ENCODE measurements around the gene GDPD3.
"Not testable (repeated sequence)": the region's sequence is repeated elsewhere in the genome, so short reads cannot be mapped to it uniquely, and the experiment has no call there.

The GDPD3 gene, protein sequence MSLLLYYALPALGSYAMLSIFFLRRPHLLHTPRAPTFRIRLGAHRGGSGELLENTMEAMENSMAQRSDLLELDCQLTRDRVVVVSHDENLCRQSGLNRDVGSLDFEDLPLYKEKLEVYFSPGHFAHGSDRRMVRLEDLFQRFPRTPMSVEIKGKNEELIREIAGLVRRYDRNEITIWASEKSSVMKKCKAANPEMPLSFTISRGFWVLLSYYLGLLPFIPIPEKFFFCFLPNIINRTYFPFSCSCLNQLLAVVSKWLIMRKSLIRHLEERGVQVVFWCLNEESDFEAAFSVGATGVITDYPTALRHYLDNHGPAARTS

DNA sequence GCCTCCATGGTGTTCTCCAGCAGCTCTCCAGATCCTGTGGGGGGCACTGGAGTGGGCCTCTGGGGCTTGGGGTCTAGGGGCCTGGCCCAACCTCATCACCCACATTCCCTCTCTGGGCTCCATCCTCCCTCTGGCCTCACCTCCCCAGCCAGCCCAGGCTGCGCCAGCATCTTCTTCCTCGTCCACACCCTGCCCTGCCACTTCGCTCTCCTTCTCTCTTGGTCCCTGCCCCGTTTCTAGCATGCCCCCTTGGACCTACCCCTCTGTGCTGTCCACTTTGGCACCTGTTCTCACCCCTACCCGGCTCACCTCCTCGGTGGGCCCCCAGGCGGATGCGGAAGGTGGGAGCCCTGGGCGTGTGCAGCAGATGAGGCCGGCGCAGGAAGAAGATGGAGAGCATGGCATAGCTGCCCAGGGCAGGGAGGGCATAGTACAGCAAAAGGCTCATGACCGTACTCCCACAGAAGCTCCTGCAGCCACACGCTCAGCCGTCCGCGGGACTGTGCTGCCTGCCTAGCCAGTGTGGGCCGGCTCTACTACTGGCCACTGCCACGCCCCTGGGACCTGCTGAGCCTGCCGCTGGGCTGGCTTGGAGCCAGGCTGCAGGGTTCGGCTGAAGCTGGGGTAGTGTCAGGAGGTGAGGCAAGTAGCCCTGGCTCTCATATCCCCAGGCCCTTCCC is at the start of gene GDPD3:
GDPD3 (minus strand) TSS at position 507 of the 680 bp plus-strand sequence; CDS start at position 448, 59 bp downstream.
- no peak for DNase-seq (ENCODE audit: low read depth in 4 of 4, low spot score in 1 of 4)

DNA sequence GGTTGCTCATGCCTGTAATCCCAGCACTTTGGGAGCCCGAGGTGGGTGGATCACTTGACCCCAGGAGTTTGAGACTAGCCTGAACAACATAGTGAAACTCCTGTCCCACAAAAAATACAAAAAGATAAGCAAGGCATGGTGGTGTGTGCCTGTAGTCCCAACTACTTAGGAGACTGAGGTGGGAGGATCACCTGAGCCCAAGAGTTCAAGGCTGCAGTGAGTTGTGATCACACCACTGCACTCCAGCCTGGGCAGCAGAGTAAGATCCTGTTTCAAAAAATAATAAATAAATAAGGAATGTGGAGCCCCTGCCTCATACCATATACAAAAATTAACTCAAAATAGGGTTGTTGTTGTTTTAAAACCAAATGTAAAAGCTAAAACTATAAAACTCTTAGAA is 43.9 kb upstream of the GDPD3 start:
- no peak for DNase-seq (ENCODE audit: low read depth in 4 of 4, low spot score in 1 of 4)

DNA sequence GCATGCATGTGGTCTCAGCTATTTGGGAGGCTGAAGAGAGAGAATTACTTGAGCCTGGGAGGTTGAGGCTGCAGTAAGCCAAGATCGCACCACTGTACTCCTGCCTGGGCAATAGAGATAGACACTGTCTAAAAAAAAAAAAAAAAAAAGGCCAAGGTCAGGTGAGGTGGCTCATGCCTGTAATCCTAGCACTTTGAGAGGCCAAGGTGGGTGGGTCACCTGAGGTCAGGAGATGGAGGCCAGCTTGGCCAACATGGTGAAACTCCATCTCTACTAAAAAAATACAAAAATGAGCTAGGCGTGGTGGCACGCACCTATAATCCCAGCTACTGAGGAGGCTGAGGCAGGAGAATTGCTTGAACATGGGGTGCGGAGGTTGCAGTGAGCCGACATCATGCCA is 41.9 kb upstream of the GDPD3 start:
- no peak for DNase-seq (ENCODE audit: low read depth in 4 of 4, low spot score in 1 of 4)

DNA sequence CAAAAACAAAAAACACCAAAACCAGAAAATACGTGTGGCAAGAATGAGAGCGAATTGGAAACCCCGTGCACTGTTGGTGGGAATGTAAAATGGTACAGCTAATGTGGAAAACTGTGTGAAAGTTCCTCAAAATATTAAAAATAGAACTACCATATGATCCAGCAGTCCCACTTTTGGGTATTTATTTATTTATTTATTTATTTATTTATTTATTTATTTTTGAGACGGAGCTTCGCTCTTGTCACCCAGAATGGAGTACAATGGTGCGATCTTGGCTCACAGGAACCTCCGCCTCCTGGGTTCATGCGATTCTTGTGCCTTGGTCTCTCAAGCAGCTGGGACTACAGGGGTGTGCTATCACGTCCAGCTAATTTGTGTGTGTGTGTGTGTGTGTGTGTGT is 39.2 kb upstream of the GDPD3 start:
- no peak for DNase-seq (ENCODE audit: low read depth in 4 of 4, low spot score in 1 of 4)

DNA sequence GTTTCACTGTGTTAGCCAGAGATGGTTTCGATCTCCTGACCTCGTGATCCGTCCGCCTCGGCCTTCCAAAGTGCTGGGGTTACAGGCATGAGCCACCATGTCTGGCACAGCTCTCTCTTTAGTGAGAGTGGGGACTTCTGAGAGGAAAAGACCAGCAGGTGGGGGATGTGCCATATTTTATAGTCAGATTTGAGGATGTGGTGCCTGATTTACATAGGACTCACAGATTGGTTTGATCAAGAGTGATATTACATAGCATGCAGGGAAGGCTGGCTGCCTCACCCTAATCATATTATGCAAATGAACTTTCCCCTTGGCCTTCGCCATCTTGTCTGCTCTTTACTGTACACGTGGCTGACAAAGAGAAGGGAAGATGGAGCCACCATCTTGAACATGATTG is 37.8 kb upstream of the GDPD3 start:
- no peak for DNase-seq (ENCODE audit: low read depth in 4 of 4, low spot score in 1 of 4)

DNA sequence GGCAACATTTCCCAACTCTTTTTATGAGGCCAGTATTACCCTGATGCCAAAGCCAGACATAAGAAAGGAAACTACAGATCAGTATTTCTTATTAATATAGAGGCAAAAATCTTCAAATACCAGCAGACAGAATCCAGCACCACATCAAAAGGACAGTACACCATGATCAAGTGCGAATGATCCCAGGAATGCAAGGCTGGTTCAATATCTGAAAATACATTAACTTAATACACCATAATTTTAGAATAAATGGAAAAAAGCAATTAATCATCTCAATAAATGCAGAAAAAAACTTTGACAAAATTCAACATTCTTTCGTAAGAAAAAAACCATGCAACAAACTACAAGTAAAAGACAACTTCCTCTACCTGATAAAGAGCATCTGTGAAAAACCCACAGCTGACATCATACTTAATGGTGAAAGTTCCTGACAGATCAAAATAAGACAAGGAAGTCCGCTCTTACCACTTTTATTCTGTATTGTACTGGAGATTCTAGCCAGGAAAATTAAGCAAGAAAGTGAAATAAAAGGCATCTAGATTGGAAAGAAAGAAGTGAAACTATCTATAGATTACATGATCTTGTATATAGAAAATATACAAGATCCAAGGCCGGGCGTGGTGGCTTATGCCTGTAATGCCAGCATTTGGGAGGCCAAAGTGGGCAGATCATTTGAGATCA is 36.1 kb upstream of the GDPD3 start:
- DNase-seq (ENCODE audit: low read depth in 4 of 4, low spot score in 1 of 4) = no peak

DNA sequence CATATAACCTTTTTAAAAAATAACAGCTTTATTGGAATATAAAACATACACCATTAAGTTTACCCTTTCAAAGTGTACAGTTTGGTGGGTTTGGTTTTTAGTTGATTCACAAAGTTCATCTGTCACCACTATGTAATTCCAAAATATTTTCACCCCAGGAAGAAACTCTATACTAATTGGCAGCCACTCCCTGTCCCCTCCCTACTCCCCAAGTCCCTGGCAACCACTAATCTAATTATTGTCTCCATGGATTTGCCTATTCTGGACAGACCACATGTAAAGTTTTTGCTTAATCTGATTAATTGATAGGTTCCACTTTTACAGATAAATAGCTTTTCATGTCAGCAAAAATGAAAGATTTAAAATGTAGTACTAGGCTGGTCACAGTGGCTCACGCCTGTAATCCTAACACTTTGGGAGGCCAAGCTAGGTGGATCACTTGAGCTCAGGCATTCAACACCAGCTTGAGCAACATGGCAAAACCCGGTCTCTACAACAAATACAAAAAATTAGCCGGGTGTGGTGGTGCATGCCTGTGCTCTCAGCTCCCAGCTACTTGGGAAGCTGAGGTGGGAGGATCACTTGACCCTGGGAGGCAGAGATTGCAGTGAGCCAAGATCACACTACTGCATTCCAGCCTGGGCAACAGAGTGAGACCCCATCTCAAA is 34.6 kb upstream of the GDPD3 start:
- DNase-seq (ENCODE audit: low read depth in 4 of 4, low spot score in 1 of 4) = no peak

DNA sequence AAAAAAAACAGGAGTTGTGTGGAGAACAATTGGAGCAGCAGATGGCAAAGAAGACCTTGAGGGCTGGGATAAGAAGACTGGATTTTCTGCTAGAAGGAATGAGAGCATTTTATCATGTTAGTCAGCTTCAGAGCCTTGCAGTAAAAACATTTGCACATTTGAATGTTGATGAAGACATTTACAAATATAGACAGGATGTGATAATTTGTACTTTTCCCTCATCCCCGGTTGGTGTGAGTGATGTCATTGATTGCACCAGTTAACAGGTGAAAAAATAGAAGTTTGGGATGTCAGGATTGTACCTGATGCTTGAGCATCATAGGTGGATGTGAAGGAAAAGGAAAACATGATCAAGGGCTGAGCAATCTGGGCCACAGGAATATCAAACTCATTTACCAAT is 32.3 kb upstream of the GDPD3 start:
- no peak for DNase-seq (ENCODE audit: low read depth in 4 of 4, low spot score in 1 of 4)

DNA sequence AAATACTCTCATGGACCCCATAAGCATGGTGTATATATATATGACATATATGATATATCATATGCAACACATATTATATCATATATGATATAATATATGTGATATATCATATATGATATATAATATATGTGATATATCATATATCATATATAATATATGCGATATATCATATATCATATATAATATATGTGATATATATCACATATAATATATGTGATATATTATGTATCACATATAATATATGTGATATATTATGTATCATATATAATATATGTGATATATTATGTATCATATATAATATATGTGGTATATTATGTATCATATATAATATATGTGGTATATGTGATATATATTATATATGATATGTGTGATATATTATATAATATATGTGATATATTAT is 31.6 kb upstream of the GDPD3 start:
- DNase-seq (ENCODE audit: low read depth in 4 of 4, low spot score in 1 of 4) = no peak

DNA sequence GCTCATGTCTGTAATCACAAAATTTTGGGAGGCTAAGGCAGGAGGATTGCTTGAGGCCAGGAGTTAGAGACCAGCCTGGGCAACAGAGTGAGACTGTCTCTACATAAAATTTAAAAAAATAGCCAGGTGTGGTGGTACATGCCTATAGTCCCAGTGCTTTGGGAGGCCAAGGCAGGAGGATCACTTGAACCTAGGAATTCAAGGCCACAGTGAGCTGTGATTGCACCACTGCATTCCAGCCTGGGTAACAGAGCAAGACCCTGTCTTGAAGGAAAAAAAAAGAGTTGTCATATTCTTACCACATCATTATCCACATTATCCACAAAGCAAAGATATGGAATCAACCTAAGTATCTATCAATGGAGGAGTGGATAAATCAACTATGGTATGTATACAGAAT is 30.7 kb upstream of the GDPD3 start:
- DNase-seq (ENCODE audit: low read depth in 4 of 4, low spot score in 1 of 4) = no peak

DNA sequence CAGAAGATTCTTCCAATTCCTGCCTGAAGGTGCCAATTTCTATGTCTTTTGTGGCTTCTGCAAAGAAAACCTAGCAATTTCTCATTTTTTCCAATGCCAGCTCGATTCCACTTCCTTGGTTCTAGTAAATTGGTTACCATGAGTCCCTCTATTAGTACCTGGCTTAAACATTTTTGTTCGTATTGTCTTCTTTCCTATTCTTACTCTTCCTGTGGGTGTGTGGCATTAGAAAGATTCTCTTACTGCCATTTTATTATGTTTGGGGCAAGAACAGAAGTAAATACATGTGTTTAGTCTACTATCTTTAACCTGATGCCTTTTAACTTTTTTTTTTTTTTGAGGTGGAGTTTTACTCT is 30.0 kb upstream of the GDPD3 start:
- DNase-seq (ENCODE audit: low read depth in 4 of 4, low spot score in 1 of 4) = no peak

DNA sequence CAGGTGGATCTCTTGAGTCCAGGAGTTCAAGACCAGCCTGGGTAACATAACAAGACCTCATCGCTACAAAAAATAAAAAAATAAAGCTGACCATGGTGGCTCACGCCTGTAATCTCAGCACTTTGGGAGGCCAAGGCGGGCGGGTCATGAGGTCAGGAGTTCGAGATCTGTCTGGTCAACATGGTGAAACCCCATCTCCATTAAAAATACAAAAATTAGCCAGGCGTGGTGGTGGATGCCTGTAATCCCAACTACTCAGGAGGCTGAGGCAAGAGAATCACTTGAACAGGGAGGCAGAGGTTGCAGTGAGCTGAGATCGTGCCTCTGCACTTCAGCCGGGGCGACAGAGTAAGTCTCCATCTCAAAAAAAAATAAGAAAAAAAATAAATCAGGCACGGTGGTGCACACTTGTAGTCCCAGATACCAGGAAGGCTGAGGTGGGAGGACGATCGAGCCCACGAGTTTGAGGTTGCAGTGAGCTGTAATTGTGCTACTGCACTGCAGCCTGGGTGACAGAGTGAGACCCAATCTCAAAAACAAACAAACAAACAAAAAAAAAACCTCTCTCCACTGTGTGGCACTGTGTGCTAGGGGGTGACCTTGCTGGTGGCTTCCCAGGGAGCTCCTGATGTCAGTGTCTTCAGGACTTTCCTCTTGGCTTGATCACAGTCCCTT is 29.5 kb upstream of the GDPD3 start:
- no peak for DNase-seq (ENCODE audit: low read depth in 4 of 4, low spot score in 1 of 4)

DNA sequence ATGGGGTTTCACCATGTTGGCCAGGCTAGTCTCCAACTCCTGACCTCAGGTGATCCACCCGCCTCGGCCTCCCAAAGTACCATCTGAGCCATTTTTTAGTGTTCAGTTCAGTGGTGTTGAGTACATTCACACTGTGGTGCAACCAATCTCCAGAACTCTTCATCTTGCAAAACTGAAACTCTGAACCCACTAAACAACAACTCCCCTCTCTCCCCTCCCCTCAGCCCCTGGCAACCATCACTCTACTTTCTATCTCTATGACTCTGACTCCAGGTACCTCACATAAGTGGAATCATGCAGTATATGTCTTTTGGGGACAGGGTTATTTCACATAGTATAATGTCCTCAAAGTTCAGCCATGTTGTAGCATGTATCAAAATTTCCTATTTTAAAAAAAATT is 28.4 kb upstream of the GDPD3 start:
- DNase-seq (ENCODE audit: low read depth in 4 of 4, low spot score in 1 of 4) = no peak

DNA sequence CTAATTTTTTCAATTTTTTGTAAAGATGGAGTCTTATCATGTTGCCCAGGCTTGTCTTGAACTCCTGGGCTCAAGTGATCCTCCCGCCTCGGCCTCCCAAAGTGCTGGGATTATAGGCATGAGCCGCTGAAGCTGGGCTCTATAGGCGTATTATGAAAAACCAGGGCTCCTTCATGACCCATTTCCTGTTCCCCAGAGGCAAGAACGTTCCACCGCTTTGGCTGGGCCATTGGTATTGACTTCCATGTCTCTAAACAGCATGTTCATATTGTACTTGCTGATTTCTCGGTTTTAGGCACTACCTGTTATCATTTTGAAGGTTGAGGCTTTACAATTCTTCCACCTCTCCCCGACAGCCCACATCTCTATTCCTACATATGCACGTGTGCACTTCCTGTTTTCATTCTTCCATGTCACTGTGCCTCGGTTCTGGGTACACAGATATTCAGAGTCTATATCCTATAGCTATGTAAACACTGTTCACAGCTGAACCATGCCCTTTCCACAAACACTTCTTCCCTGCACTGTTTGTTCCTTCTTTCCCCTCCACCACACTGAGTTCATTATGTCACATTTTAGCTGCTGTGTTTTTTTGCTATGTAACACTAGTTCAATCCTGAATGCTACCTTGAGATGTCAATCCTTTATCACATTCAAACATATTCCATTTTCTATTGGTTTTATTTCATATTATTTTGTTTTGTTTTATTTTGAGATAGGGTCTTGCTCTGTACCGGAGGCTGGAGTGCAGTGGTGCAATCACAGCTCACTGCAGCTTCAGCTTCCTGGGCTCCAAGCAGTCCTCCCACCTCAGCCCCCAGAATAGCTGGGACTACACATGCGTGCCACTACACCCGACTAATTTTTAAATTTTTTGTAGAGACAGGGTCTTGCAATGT is 26.5 kb upstream of the GDPD3 start:
- DNase-seq (ENCODE audit: low read depth in 4 of 4, low spot score in 1 of 4) = no peak

DNA sequence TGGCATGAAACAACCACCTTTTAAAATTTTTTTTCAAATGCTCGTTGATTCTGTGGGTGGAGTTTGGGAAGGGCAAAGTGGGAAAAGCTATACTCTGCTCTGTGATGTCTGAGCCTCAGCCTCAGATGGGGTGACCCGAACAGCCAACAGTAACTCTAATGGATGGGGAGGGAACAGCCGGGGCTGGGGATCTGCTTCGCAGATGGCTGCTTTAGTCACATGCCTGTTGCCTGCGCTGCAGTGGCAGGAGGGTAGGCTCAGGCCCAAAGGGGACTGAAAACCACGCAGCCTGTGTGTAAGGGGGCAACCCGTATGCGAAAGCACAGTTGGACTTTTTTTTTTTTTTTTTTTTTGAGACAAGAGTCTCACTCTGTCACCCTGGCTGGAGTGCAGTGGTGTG is 24.6 kb upstream of the GDPD3 start:
- DNase-seq (ENCODE audit: low read depth in 4 of 4, low spot score in 1 of 4) = no peak

DNA sequence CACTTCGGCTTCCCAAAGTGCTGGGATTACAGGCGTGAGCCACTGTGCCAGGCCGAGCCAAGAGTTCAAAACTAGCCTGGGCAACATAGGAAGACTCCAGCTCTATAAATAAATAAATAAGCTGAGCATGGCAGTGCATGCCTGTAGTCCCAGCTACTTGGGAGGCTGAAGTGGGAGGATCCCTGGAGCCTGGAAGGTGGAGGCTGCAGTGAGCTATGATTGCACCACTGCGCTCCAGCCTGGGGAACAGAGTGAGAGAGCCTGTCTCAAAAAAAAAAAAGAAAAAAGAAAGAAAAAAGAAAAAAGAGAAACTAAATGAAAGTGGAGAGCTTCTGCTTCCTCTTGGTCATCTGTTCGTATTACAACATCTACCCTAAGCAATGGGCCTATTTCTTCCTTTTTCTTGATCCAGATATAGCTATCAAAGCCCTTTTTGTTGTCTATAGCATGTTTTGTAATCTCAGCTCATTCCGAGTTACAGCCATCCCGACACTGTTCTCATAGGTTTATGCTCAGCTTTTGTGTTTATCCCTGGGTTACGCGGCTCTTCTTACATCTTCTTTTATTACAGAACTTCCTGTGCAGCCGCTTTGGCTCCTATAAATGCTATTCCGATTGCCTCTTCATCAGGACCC is 23.8 kb upstream of the GDPD3 start:
- no peak for DNase-seq (ENCODE audit: low read depth in 4 of 4, low spot score in 1 of 4)

DNA sequence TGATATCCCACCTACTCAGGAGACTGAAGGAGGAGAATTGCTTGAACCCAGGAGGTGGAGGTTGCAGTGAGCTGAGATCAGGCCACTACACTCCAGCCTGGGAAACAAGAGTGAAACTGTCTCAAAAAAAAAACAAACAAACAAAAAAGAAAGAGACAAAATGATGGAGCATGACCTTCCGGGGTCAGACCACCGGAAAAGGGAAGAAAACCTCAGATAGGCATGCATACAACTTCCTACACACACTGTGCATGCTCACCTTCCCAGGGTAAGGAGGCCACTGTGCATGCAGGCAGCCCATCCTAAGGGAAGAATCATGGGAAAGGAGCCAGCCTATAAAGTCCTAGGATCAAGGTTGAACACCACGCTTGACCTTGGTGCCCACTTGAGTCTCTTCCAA is 19.3 kb upstream of the GDPD3 start:
- no peak for DNase-seq (ENCODE audit: low read depth in 4 of 4, low spot score in 1 of 4)

DNA sequence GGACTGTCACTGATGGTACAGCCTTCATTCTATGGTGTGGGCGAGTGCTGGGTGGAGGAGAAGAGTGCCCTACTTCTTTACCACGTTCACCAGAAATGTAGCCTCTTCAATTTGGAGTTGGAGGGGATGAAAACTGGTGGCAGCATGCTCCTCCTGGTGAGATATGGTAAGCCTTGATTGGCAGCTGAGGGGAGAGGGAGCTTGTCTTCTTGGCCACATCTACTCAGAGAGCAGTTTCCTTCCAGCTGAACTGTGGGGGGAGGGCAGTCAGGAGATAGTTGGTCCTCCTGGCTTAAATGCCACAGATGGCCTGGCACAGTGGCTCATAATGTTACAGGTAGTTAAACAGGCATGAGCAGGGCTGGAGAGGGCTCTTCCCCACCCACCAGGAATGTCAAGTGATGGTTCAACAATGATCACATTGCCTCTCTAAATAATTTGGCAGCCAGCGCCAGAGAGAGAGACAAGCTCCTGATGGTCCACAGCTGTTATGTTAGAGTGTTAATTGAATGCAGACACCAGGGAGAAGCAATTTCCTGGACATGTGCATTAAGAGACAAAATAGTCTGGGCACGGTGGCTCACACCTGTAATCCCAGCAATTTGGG is 18.6 kb upstream of the GDPD3 start:
- no peak for DNase-seq (ENCODE audit: low read depth in 4 of 4, low spot score in 1 of 4)

DNA sequence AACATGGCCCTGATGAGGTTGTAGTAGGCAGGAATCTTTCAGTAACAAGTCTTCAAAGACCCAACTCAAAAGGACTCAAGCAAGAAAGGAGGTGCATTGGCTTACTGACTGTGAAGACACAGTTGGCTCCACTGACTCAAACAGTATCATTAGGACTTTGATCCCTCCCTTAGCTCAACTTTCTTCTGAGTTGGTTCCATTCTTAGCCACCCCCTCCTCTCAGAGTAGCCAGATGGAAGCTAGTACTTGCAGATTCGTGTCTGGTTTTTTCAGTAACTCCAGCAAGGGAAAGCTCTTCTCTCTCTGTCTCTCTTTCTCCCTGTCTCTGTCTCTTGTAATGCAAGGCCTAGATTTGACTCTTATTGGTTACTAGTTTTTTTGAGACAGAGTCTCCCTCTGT is 14.7 kb upstream of the GDPD3 start:
- no peak for DNase-seq (ENCODE audit: low read depth in 4 of 4, low spot score in 1 of 4)

DNA sequence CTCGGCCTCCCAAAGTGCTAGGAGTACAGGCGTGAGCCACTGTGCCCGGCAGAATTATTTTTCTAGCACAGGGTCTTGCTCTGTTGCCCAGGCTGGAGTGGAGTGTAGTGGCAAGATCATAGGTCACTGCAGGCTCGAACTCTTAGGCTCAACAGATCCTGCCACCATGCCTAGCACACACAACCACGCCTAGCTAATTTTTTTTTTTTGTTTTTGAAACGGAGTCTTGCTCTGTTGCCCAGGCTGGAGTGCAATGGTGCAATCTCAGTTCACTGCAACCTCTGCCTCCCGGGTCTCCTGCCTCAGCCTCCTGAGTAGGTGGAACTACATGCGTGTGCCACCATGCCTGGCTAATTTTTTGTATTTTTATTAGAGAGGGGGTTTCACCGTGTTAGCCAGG is 12.4 kb upstream of the GDPD3 start:
- DNase-seq (ENCODE audit: low read depth in 4 of 4, low spot score in 1 of 4) = not testable (repeated sequence)
